Nephron progenitor cell (in vitro differentiated cells): ENCODE measurements around the gene PCSK6.

ENCODE experiments used
- DNase-seq: peaks from one replicate; pipeline ENCODE4 v3.0.0; 2021
- H3K27ac Mint-ChIP-seq: 2 replicates; pipeline ENCODE4 v1.8.0; 2021; ENCODE audit warnings: mild to moderate bottlenecking, moderate library complexity, mixed read lengths
- H3K27me3 Mint-ChIP-seq: 2 replicates; pipeline ENCODE4 v1.8.0; 2021; ENCODE audit warnings: mild to moderate bottlenecking, low read depth, mixed read lengths; ENCODE audit not compliant: poor library complexity
- H3K36me3 Mint-ChIP-seq: 2 replicates; pipeline ENCODE4 v1.8.0; 2021; ENCODE audit warnings: low read depth, mixed read lengths
- H3K4me1 Mint-ChIP-seq: 2 replicates; pipeline ENCODE4 v1.8.0; 2021; ENCODE audit warnings: mixed read lengths
- H3K4me3 Mint-ChIP-seq: 2 replicates; pipeline ENCODE4 v1.8.0; 2021; ENCODE audit warnings: mild to moderate bottlenecking, moderate library complexity, mixed read lengths
- H3K9me3 Mint-ChIP-seq: 2 replicates; pipeline ENCODE4 v1.8.0; 2021; ENCODE audit warnings: mild to moderate bottlenecking, moderate library complexity, mixed read lengths
- TF ChIP-seq, protein P1 (sequence below): fragments of 200-600 bp; sonication (generic); IDR thresholded peaks from 2 replicates; pipeline ENCODE4 v1.5.0; 2021; ENCODE audit warnings: antibody characterized with exemption

The PCSK6 gene

DNA sequence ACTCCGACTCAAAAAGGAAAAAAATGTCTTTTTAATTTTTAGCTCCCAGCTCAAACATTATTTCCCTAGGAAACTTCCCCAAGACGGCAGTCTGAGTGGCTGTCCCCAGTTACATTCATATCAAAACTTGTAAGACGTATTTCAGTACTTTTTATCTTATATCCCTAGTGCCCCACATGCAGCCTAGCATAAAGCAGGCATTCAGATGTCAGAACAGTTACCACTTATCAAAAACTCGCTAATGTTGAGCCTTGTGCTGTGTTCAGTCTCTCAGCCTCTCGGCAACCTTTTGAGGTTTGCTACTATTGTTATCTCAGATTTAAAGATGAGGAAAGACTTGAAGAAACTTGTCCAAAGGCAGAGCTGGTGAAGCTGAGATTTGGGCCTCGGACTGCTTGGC, 205.6 kb downstream of the PCSK6 start:
- H3K4me3 Mint-ChIP-seq: no peak overlapping the region
- H3K4me1 Mint-ChIP-seq: no peaks in the 10 kb centered on the region
- H3K27ac Mint-ChIP-seq: peak overlapping the region; percentile 32
- peaks cover 3% of the 10 kb centered on the region for H3K27me3 Mint-ChIP-seq
- TF ChIP-seq, protein P1, sequence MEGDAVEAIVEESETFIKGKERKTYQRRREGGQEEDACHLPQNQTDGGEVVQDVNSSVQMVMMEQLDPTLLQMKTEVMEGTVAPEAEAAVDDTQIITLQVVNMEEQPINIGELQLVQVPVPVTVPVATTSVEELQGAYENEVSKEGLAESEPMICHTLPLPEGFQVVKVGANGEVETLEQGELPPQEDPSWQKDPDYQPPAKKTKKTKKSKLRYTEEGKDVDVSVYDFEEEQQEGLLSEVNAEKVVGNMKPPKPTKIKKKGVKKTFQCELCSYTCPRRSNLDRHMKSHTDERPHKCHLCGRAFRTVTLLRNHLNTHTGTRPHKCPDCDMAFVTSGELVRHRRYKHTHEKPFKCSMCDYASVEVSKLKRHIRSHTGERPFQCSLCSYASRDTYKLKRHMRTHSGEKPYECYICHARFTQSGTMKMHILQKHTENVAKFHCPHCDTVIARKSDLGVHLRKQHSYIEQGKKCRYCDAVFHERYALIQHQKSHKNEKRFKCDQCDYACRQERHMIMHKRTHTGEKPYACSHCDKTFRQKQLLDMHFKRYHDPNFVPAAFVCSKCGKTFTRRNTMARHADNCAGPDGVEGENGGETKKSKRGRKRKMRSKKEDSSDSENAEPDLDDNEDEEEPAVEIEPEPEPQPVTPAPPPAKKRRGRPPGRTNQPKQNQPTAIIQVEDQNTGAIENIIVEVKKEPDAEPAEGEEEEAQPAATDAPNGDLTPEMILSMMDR: no peak
- H3K36me3 Mint-ChIP-seq: peaks cover 82% of the 10 kb centered on the region
- DNase-seq: no peak
- H3K9me3 Mint-ChIP-seq: no peaks in the 10 kb centered on the region

DNA sequence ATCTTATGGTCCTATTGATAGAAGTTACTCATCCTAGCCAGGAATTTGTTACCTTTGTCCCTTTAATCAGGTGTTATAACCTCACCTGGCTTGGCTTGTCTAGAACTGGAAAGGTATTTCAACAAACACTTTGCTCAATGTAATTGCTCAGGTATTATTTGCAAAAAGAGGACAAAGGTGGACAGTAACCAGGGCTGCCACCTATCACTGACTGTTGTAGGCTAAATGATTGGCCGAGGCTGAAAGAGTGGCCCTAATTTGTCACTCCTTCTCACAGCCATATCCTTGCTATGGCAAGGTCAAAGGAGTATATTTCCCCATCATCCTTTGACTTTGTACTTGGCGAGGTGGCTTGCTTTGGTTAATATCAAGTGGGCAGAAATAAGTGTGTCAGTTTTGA, 209.5 kb downstream of the PCSK6 start:
- H3K27ac Mint-ChIP-seq: no peak overlapping the region
- no peak for DNase-seq
- peaks cover 49% of the 10 kb centered on the region for H3K36me3 Mint-ChIP-seq
- no peak overlapping the region for H3K4me3 Mint-ChIP-seq
- H3K27me3 Mint-ChIP-seq: no peaks in the 10 kb centered on the region
- H3K4me1 Mint-ChIP-seq: peaks cover 23% of the 10 kb centered on the region
- no peaks in the 10 kb centered on the region for H3K9me3 Mint-ChIP-seq
- TF ChIP-seq, protein P1: no peak

DNA sequence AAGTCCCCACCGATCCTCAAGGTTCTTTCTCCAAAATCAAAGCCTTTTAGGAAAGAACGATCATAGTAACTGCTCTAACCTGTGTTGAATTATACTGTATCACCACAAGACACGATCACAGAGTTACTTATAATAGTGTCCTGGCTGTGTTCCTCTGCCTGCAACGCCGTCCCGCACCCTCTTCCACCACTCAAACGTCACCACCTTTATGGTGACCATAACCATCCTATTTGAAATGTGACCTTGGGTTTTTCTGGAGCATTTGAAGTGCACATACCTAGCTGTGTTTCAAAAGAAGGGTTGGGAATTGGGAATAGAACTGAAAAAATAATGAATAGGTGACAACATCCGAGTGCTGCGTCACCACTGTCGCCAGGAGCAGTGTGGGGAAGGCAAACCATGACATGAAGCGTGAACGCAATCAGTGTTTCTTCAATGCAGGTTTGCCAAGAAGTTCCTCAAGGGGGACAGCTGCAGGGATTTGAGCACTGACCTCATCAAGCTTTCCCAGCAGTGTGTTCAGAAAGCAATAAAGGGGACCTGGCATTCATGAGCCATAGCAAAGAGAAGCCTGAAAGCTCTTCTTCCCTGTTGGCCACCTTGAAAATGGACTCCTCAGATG, 211.5 kb downstream of the PCSK6 start:
- TF ChIP-seq, protein P1: no peak
- Mint-ChIP-seq H3K4me3 (peak overlapping the region; percentile 90), H3K27me3 (no peaks in the 10 kb centered on the region), H3K36me3 (peaks cover 50% of the 10 kb centered on the region), H3K27ac (no peak overlapping the region), H3K4me1 (peaks cover 23% of the 10 kb centered on the region), H3K9me3 (no peaks in the 10 kb centered on the region)
- DNase-seq: no peak

DNA sequence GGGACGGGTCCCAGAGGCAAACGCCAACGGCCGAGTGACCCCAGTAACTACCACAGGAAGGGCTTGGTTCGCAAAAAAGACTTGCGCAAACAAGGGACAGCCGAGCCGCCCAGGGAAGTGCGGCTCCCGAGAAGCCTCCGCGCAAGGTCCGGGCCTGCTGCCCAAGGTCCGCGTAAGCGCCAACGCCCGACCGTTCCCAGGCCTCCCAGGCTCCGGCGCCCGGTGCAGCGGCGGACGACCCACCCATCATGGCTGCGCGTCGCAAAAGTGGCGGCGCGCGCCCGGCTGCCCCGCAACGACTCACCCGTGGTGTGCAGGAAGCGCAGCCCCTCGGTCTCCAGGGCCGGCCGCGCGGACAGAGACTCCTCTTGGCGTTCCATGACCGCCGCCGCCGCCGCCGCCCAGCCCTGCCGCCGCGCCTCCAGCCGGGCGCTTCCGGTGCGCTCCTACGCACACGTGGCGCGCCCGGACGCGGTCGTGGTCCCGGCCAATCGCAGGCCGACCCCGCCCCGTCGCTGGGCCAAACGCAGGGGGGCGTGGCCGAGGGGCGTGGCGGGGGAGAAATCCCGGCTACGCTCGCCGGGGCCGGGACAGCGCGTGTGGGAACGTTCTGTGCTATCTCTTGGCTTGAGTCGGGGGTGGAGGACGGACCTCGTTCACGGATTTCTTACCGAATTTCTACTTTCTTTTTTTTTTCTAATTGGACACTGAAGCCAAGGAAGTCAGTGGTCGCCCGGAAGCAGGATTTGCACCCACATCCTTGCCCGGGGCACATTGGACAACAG, 212.3 kb downstream of the PCSK6 start, which contains the start of gene SELENOS:
TSS of gene SELENOS (minus strand) at position 448 of the 785 bp plus-strand sequence. CDS start at position 380, 68 bp downstream.
- H3K4me3 Mint-ChIP-seq: peak within 1 kb of the TSS; percentile 98
- H3K36me3 Mint-ChIP-seq: peaks cover 50% of the 10 kb centered on the region
- no peaks in the 10 kb centered on the region for H3K27me3 Mint-ChIP-seq
- TF ChIP-seq, protein P1: no peak
- peak within 1 kb of the TSS; percentile 98 for H3K27ac Mint-ChIP-seq
- H3K9me3 Mint-ChIP-seq: no peaks in the 10 kb centered on the region
- peaks cover 23% of the 10 kb centered on the region for H3K4me1 Mint-ChIP-seq
- DNase-seq: peak; percentile 97

DNA sequence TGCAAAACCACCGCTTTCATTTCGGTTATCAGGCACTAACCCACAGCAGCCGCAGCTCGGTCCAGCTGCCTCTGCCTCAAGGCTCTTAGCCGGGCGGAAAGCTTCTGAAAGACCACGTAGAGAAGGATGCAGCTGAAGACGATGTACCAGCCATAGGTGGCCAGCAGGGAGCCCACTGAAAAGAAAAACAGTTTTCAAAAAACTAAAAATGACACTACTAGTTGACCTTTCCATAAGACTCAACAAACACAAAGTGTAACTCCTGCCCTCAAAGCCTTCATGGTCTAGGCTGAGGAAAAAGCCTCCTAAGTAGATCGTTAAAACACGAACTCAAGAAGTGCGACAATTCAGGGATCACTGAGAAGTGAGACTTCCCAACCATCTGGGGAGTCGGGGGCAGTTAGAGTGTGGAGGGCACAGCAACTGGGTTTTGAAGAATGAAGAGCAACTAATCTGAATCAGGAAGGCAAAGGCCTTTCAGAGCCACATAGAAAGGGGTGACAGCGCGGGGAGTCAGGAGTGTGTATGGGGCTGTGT, 212.9 kb downstream of the PCSK6 start:
- peaks cover 50% of the 10 kb centered on the region for H3K36me3 Mint-ChIP-seq
- TF ChIP-seq, protein P1: peak; percentile 44
- peaks cover 23% of the 10 kb centered on the region for H3K4me1 Mint-ChIP-seq
- H3K4me3 Mint-ChIP-seq: peak overlapping the region; percentile 98
- H3K27ac Mint-ChIP-seq: peak overlapping the region; percentile 98
- no peak for DNase-seq
- H3K9me3 Mint-ChIP-seq: no peaks in the 10 kb centered on the region
- H3K27me3 Mint-ChIP-seq: no peaks in the 10 kb centered on the region
